Measurements from ENCODE around the gene CACNG6. TPM values are rescaled to one million over a fixed set of nuclear protein-coding genes. Genes with fewer than 3 reads are reported as not detected.

The CACNG6 gene
- total and polyA plus RNA-seq, 8 donors: not detected

- FAIRE-seq (no peak), DNase-seq (no peak), ATAC-seq (no peak)
- no peak overlapping the region for H3K27ac ChIP-seq
- H3K4me1 ChIP-seq: no peaks in the 10 kb centered on the region
- H3K27me3 ChIP-seq: peaks cover 0 to 7% (median 2%) of the 10 kb centered on the region in 4 donors
- no peaks in the 10 kb centered on the region for H3K9me3 ChIP-seq
- WGBS, 2 donors: 27 to 30% methylated on average over 10 of the region's 10 CpGs
- intact Hi-C loops (cut with DNase I): no loop called here
- no peaks in the 10 kb centered on the region for H3K36me3 ChIP-seq
- no peak overlapping the region for H3K4me3 ChIP-seq
- TF ChIP-seq CTCF (IDR thresholded peaks at IDR 0.05): no peak
These were observed 11.3 kb downstream of the CACNG6 start for GRCh38 chr19:54002495-54003315.

GRCh38 chr19:54009440-54009839, 18.0 kb downstream of the CACNG6 start:
- Histone ChIP-seq H3K27me3 (no peaks in the 10 kb centered on the region), H3K4me3 (no peak overlapping the region), H3K36me3 (no peaks in the 10 kb centered on the region), H3K9me3 (no peaks in the 10 kb centered on the region), H3K27ac (no peak overlapping the region), H3K4me1 (no peaks in the 10 kb centered on the region)
- no peak for TF ChIP-seq CTCF (IDR thresholded peaks at IDR 0.05)
- DNase-seq (no peak), ATAC-seq (no peak), FAIRE-seq (no peak)
- 68 to 79% methylated on average over 8 of the region's 8 CpGs for WGBS, 2 donors
- intact Hi-C loops (cut with DNase I): no loop called here

- no peak for FAIRE-seq
- 76 to 87% methylated on average over 6 of the region's 6 CpGs for WGBS, 2 donors
- intact Hi-C loops (cut with DNase I): no loop called here
These were observed 19.0 kb downstream of the CACNG6 start for GRCh38 chr19:54010474-54010873.

GRCh38 chr19:54011507-54012211, 20.2 kb downstream of the CACNG6 start:
- intact Hi-C loops (cut with DNase I): no loop called here
- Histone ChIP-seq H3K4me3 (no peak overlapping the region), H3K27me3 (no peaks in the 10 kb centered on the region), H3K4me1 (no peaks in the 10 kb centered on the region), H3K36me3 (no peaks in the 10 kb centered on the region), H3K27ac (no peak overlapping the region), H3K9me3 (no peaks in the 10 kb centered on the region)
- DNase-seq (no peak), ATAC-seq (no peak), FAIRE-seq (no peak)
- 18 to 19% methylated on average over 36 of the region's 36 CpGs for WGBS, 2 donors
- TF ChIP-seq CTCF (IDR thresholded peaks at IDR 0.05): no peak

More at GRCh38 chr19:54010474-54010873, 19.0 kb downstream of the CACNG6 start:
- Histone ChIP-seq H3K9me3 (no peaks in the 10 kb centered on the region), H3K4me1 (no peaks in the 10 kb centered on the region), H3K27ac (no peak overlapping the region), H3K4me3 (no peak overlapping the region), H3K36me3 (no peaks in the 10 kb centered on the region), H3K27me3 (no peaks in the 10 kb centered on the region)
- DNase-seq: no peak
- no peak for ATAC-seq
- TF ChIP-seq CTCF (IDR thresholded peaks at IDR 0.05): no peak

GRCh38 chr19:54013866-54014265, 22.4 kb downstream of the CACNG6 start:
- FAIRE-seq (no peak), DNase-seq (no peak), ATAC-seq (no peak)
- H3K27me3 ChIP-seq: no peaks in the 10 kb centered on the region
- WGBS, 2 donors: 67 to 72% methylated on average over 8 of the region's 8 CpGs
- H3K27ac ChIP-seq: no peak overlapping the region
- H3K36me3 ChIP-seq: no peaks in the 10 kb centered on the region
- no peaks in the 10 kb centered on the region for H3K4me1 ChIP-seq
- intact Hi-C loops (cut with DNase I): no loop called here
- H3K4me3 ChIP-seq: no peak overlapping the region
- TF ChIP-seq CTCF (IDR thresholded peaks at IDR 0.05): no peak
- no peaks in the 10 kb centered on the region for H3K9me3 ChIP-seq

Measured in pancreas (tissue), 10 donors.